ENCODE results near the gene FSD1L.
A peak's percentile ranks its signal among the peaks of the same experiment; 100 is the strongest.

Gene FSD1L

GRCh38 chr9:105447814-105448812, at the start of gene FSD1L (continued):
- TF ChIP-seq PATZ1 (tag by site-specific recombination; IDR thresholded peaks at IDR 0.05) (peak; percentile 40; the same call in 1 of the 2 replicates), ZNF114 (tag by site-specific recombination; IDR thresholded peaks at IDR 0.05) (no peak), ZNF529 (tag by site-specific recombination; IDR thresholded peaks at IDR 0.05; ENCODE audit: insufficient replicate concordance) (no peak), ZNF777 (tag by site-specific recombination; IDR thresholded peaks at IDR 0.05; ENCODE audit: borderline replicate concordance) (no peak), ZNF354C (tag by site-specific recombination; IDR thresholded peaks at IDR 0.05; ENCODE audit: borderline replicate concordance, low read depth) (no peak), ZNF112 (tag by site-specific recombination; IDR thresholded peaks at IDR 0.05) (no peak), ZNF341 (tag by site-specific recombination; IDR thresholded peaks at IDR 0.05; ENCODE audit: low read depth) (no peak; the same call in 1 of the 2 replicates), OVOL3 (tag by site-specific recombination; IDR thresholded peaks at IDR 0.05) (no peak), ZSCAN4 (tag by site-specific recombination; IDR thresholded peaks at IDR 0.05) (no peak), KLF10 (tag by site-specific recombination; IDR thresholded peaks at IDR 0.05) (no peak), WT1 (tag by site-specific recombination; IDR thresholded peaks at IDR 0.05) (0 out of 2 replicates have a peak, but pooled peaks have one; percentile 19), ZNF629 (tag by site-specific recombination; IDR thresholded peaks at IDR 0.05) (no peak), ZNF394 (tag by site-specific recombination; IDR thresholded peaks at IDR 0.05; ENCODE audit: borderline replicate concordance) (peak; percentile 64; the same call in 1 of the 2 replicates), ZNF280C (tag by site-specific recombination; IDR thresholded peaks at IDR 0.05) (no peak), EGR2 (tag by site-specific recombination; IDR thresholded peaks at IDR 0.05; ENCODE audit: low read depth) (no peak; the same call in 1 of the 2 replicates), ZNF544 (tag by site-specific recombination; IDR thresholded peaks at IDR 0.05) (no peak), ZNF350 (tag by site-specific recombination; IDR thresholded peaks at IDR 0.05) (no peak), RBAK (tag by site-specific recombination; IDR thresholded peaks at IDR 0.05) (no peak), ZNF596 (tag by site-specific recombination; IDR thresholded peaks at IDR 0.05) (no peak), ZNF133 (tag by site-specific recombination; IDR thresholded peaks at IDR 0.05) (no peak), ZNF580 (tag by site-specific recombination; IDR thresholded peaks at IDR 0.05) (no peak), IKZF3 (tag by site-specific recombination; IDR thresholded peaks at IDR 0.05) (0 out of 2 replicates have a peak, but pooled peaks have one; percentile 21), FEZF1 (tag by site-specific recombination; IDR thresholded peaks at IDR 0.05) (no peak), ZNF747 (tag by site-specific recombination; IDR thresholded peaks at IDR 0.05) (no peak), ZNF37A (tag by site-specific recombination; IDR thresholded peaks at IDR 0.05) (no peak), HOXC10 (CRISPR knock-in tag; IDR thresholded peaks at IDR 0.05) (no peak), ZNF843 (tag by site-specific recombination; IDR thresholded peaks at IDR 0.05) (no peak), ELK4 (IDR thresholded peaks at IDR 0.05; ENCODE audit: borderline replicate concordance, low read depth, low read length) (no peak), PRDM10 (tag by site-specific recombination; IDR thresholded peaks at IDR 0.05) (peak; percentile 50)
